Pancreas (tissue), 10 donors: ENCODE measurements around the gene KLRK1. TPM values are rescaled to one million over a fixed set of nuclear protein-coding genes. Genes with fewer than 3 reads are reported as not detected.
"Not testable (repeated sequence)": the region's sequence is repeated elsewhere in the genome, so short reads cannot be mapped to it uniquely, and the experiment has no call there.

Source experiments
- ATAC-seq, 4 donors: fragments of 200-7000 bp; cut with Tn5 transposase; one replicate each; pipeline versions ENCODE4 v1.8.0 to v1.9.1; 2020; ENCODE audit warnings: mild to moderate bottlenecking in 4 of 4, moderate library complexity in 4 of 4
- DNase-seq, 6 donors: peaks; one replicate each; pipeline ENCODE4 v3.0.0-alpha.2; 2020
- FAIRE-seq: peaks from 2 replicates; lab custom pipeline; 2012; peaks lifted over from hg19 to GRCh38; lab: Jason Lieb, UNC
- H3K27ac ChIP-seq, 4 donors: fragments of 200-600 bp; sonication (generic); 1 replicate in 3 of 4; 2 replicates in 1 of 4; pipeline versions ENCODE4 v1.5.0 to v1.8.0; 2020
- H3K27me3 ChIP-seq, 4 donors: fragments of 200-600 bp; one replicate each; pipeline ENCODE4 v1.8.0; 2021
- H3K36me3 ChIP-seq, 3 donors: fragments of 200-600 bp; sonication (generic) in 1 of 3; one replicate each; pipeline versions ENCODE4 v1.5.0 to v1.8.0; 2020 to 2021
- H3K4me1 ChIP-seq, 3 donors: fragments of 200-600 bp; one replicate each; pipeline ENCODE4 v1.8.0; 2021
- H3K4me3 ChIP-seq, 4 donors: fragments of 200-600 bp; sonication (generic) in 2 of 4; one replicate each; pipeline versions ENCODE4 v1.5.0 to v1.8.0; 2020 to 2021
- H3K9me3 ChIP-seq, 4 donors: fragments of 200-600 bp; one replicate each; pipeline ENCODE4 v1.8.0; 2021
- WGBS, 2 donors: extraction: QIAGEN DNeasy Blood & Tissue Kit; methylation state at CpG; one replicate each; pipeline ENCODE4 v1.1.7; 2013; 5-methylcytosine and 5-hydroxymethylcytosine counted together
- intact Hi-C, 3 donors: fragments of 100-400 bp; cut with DNase I; formaldehyde crosslinking; loops; one replicate each; pipeline versions ENCODE4 v1.11.1 to v1.14.2; 2022
- polyA plus RNA-seq, 2 donors: library from polyadenylated mRNA; stranded (reverse); fragments of 200-250 nt; gene quantifications; one replicate each; pipeline ENCODE4 v1.2.3, GENCODE V29; 2013
- total RNA-seq, 6 donors: library from RNA; stranded (reverse); fragmentation: NEBNext Ultra II Directional in 4 of 6; extraction: Animal tissue kit (Norgen Biotek cat#: 25700) in 4 of 6; gene quantifications; one replicate each; pipeline versions ENCODE4 v1.2.1 to v1.2.4, GENCODE V29; 2021 to 2023
- TF ChIP-seq, protein P1 (sequence below), 4 donors: fragments of 200-600 bp; sonication (generic) in 3 of 4; IDR thresholded peaks; one replicate each; pipeline versions ENCODE4 v1.5.0 to v1.8.0; 2021; ENCODE audit warnings: antibody characterized with exemption in 4 of 4
- donor health status: healthy with polysubstance abuse.
- donor health status: DM: no; HTN: no; CAD: no; lungs with moderate emphysema.
- donor health status: DM: no; HTN: no; CAD: no.
- donor health status: control.
- donor health status: control.
- donor health status: Bipolar disorder and iron deficiency.
- donor health status: DM: yes; HTN: yes; CAD: no.
- donor health status: DM: no; HTN: no; CAD: no.
- donor health status: DM: no; HTN: no; CAD: no.
- donor health status: DM: yes; HTN: yes; CAD: no.

KLRK1 gene
- total and polyA plus RNA-seq, 8 donors = 0.32 to 1.1 (median 0.69) TPM; not detected in 1

GRCh38 chr12:10372559-10372958 lies 17.3 kb downstream of the KLRK1 start:
- Histone ChIP-seq H3K36me3 (no peaks in the 10 kb centered on the region), H3K9me3 (no peaks in the 10 kb centered on the region), H3K4me1 (peaks cover 0 to 4% (median 0%) of the 10 kb centered on the region in 3 donors), H3K27me3 (no peaks in the 10 kb centered on the region), H3K27ac (peak overlapping the region in 1 of 4 donors; percentile 50), H3K4me3 (no peak overlapping the region)
- TF ChIP-seq, protein P1, sequence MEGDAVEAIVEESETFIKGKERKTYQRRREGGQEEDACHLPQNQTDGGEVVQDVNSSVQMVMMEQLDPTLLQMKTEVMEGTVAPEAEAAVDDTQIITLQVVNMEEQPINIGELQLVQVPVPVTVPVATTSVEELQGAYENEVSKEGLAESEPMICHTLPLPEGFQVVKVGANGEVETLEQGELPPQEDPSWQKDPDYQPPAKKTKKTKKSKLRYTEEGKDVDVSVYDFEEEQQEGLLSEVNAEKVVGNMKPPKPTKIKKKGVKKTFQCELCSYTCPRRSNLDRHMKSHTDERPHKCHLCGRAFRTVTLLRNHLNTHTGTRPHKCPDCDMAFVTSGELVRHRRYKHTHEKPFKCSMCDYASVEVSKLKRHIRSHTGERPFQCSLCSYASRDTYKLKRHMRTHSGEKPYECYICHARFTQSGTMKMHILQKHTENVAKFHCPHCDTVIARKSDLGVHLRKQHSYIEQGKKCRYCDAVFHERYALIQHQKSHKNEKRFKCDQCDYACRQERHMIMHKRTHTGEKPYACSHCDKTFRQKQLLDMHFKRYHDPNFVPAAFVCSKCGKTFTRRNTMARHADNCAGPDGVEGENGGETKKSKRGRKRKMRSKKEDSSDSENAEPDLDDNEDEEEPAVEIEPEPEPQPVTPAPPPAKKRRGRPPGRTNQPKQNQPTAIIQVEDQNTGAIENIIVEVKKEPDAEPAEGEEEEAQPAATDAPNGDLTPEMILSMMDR (IDR thresholded peaks at IDR 0.05) = no peak
- intact Hi-C loops = no loop called here
- DNase-seq (no peak), FAIRE-seq (no peak), ATAC-seq (peak in 3 of 4 donors; percentile 22 to 56 (median 47))
- 34 to 42% methylated on average over 1 of the region's 1 CpG for whole genome bisulfite sequencing, 2 donors

DNA sequence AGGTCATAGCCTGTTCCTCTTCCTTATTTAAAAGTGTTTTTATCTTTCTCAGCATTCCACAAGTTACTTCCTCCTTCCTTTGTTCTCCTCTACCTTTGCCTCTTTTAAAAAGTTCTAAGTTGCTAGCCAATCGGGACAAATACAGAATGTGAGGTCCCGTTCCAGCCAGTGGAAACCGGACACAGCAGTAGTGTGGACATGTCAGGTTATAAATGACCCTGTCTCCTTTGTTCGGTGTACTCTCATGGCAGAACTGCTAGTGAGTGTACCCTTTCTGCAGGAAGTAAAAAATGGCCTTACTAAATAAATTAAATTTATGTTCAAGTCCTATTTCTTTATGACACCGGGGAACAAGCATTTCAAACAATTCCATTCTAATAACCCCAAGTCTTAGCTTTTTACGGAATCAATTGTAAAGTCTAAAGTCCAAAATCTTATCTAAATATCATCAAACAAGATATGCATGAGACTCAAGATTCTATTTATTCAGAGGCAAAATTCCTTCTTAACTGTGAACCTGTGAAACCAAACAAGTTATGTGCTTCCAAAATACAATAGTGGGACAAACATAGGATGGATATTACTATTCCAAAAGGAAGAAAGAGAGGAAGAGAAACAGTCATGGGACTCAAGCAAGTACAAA lies 17.8 kb downstream of the KLRK1 start:
- DNase-seq, FAIRE-seq, H3K9me3 ChIP-seq, H3K36me3 ChIP-seq, H3K27me3 ChIP-seq, intact Hi-C loops, H3K4me3 ChIP-seq, H3K4me1 ChIP-seq: not testable (repeated sequence)
- WGBS, 2 donors = 37 to 44% methylated on average over 6 of the region's 6 CpGs
- ATAC-seq = peak in 2 of 4 donors; percentile 20 to 36
- H3K27ac ChIP-seq = peak overlapping the region in 2 of 4 donors; percentile 48 to 50

DNA sequence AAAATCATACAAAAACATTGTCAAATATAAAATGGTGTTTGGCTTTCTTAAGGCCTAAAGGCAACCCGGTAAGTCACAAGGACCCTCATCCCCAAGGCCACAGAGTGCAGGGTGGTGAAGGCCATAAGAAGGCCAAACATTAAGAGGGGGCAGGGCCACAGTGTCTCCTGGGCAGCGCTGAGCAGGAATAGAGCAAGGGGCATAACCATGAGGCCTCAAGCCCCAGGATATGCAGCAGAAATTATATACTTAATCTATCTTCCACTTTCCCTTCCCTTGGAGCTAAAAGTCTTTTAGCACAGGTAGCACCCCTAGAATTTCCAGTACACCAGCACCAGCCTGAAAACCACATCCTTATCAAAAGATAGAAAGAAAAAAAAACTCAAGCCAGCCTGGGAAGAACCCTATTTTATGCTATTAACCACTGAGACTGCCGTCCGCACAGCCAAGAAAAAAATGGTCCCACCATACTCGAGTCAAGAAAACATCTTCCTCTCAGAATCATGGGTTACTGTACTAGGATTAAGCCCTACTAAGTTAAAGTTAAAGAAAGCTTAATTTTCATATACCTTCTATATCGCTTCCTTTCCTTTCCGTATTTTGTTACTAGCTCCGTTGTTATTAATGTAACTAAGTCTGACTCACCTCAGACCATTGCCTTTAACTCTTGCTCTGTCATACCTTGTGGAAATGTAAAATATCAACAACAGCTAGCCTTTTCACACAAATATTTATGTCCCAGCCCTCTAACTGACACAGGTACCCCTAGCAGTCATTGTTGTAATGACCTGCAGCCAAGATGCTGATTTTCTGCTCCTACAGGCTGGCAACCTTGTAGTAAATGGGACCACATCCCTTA lies 20.1 kb downstream of the KLRK1 start:
- no peak overlapping the region for H3K4me3 ChIP-seq

GRCh38 chr12:10368206-10369171 lies 21.4 kb downstream of the KLRK1 start:
- no peaks in the 10 kb centered on the region for H3K36me3 ChIP-seq
- intact Hi-C loops = no loop called here
- TF ChIP-seq, protein P1 (IDR thresholded peaks at IDR 0.05) = no peak
- FAIRE-seq = no peak
- WGBS, 2 donors = 92 to 95% methylated on average over 10 of the region's 10 CpGs
- no peak overlapping the region for H3K27ac ChIP-seq
- no peaks in the 10 kb centered on the region for H3K9me3 ChIP-seq
- no peak overlapping the region for H3K4me3 ChIP-seq
- ATAC-seq = no peak
- H3K27me3 ChIP-seq = no peaks in the 10 kb centered on the region
- peaks cover 18 to 19% (median 18%) of the 10 kb centered on the region in 3 donors for H3K4me1 ChIP-seq
- no peak for DNase-seq

More for the DNA sequence above, 20.1 kb downstream of the KLRK1 start:
- H3K9me3 ChIP-seq = no peaks in the 10 kb centered on the region
- DNase-seq (no peak), FAIRE-seq (no peak), ATAC-seq (no peak)
- H3K36me3 ChIP-seq = no peaks in the 10 kb centered on the region
- H3K4me1 ChIP-seq = peaks cover 14 to 18% (median 18%) of the 10 kb centered on the region in 3 donors
- H3K27me3 ChIP-seq = no peaks in the 10 kb centered on the region
- H3K27ac ChIP-seq = no peak overlapping the region
- TF ChIP-seq, protein P1 (IDR thresholded peaks at IDR 0.05) = no peak
- WGBS, 2 donors = 88 to 90% methylated on average over 8 of the region's 8 CpGs
- intact Hi-C loops = no loop called here

GRCh38 chr12:10367714-10368113 lies 22.1 kb downstream of the KLRK1 start:
- FAIRE-seq, H3K36me3 ChIP-seq, ATAC-seq, intact Hi-C loops, DNase-seq, H3K9me3 ChIP-seq, H3K4me3 ChIP-seq, H3K27me3 ChIP-seq, H3K27ac ChIP-seq: not testable (repeated sequence)
- 71 to 75% methylated on average over 4 of the region's 4 CpGs for WGBS, 2 donors
- H3K4me1 ChIP-seq = peaks cover 14 to 19% (median 18%) of the 10 kb centered on the region in 3 donors
